Gastroesophageal sphincter (tissue), 4 donors: ENCODE data around the gene JPH4. TPM values are rescaled to one million over a fixed set of nuclear protein-coding genes. Genes with fewer than 3 reads are reported as not detected.

Experiments used
- ATAC-seq: fragments of 150-250 bp; one replicate; pipeline ENCODE4 v1.9.1; 2016; ENCODE audit warnings: mild to moderate bottlenecking, moderate library complexity
- H3K27ac ChIP-seq, 4 donors: fragments of 200-600 bp; sonication (generic) in 3 of 4; 1 replicate in 3 of 4; 2 replicates in 1 of 4; pipeline ENCODE4 v1.5.1; 2016 to 2019
- H3K27me3 ChIP-seq: fragments of 200-600 bp; sonication (generic); one replicate; pipeline ENCODE4 v1.5.1; 2019
- H3K36me3 ChIP-seq, 2 donors: fragments of 200-600 bp; sonication (generic); one replicate each; pipeline ENCODE4 v1.5.1; 2019; ENCODE audit warnings: control low read depth in 1 of 2
- H3K4me1 ChIP-seq, 3 donors: fragments of 200-600 bp; sonication (generic); 1 replicate in 2 of 3; 2 replicates in 1 of 3; pipeline ENCODE4 v1.5.1; 2016 to 2019; ENCODE audit warnings: control low read depth in 2 of 3
- H3K4me3 ChIP-seq, 2 donors: fragments of 200-600 bp; sonication (generic); one replicate each; pipeline ENCODE4 v1.5.1; 2019; ENCODE audit warnings: mild to moderate bottlenecking in 1 of 2, moderate library complexity in 1 of 2
- H3K9me3 ChIP-seq, 3 donors: fragments of 200-600 bp; sonication (generic); one replicate each; pipeline ENCODE4 v1.5.1; 2017 to 2019; ENCODE audit warnings: control low read depth in 2 of 3
- CTCF ChIP-seq, 4 experiments: fragments of 200-600 bp in 2 of 4; fragments of 450-650 bp in 2 of 4; sonication (generic) in 1 of 4; IDR thresholded peaks; one replicate each; pipeline ENCODE4 v1.5.1; 2017 to 2019; ENCODE audit warnings: antibody characterized with exemption in 4 of 4, mild to moderate bottlenecking in 2 of 4, moderate library complexity in 2 of 4
- EP300 ChIP-seq: sonication (generic); formaldehyde crosslinking; IDR thresholded peaks from one replicate; pipeline ENCODE4 v1.6.1; 2017; ENCODE audit warnings: antibody characterized with exemption, mild to moderate bottlenecking
- POLR2A ChIP-seq, 2 donors: fragments of 450-650 bp; IDR thresholded peaks; one replicate each; pipeline ENCODE4 v1.6.1; 2017; ENCODE audit warnings: antibody characterized with exemption in 2 of 2, mild to moderate bottlenecking in 2 of 2, moderate library complexity in 1 of 2
- POLR2AphosphoS5 ChIP-seq: sonication (generic); formaldehyde crosslinking; IDR thresholded peaks from one replicate; pipeline ENCODE4 v1.6.1; 2017; ENCODE audit warnings: antibody characterized with exemption
- WGBS, 2 donors: methylation state at CpG; one replicate each; pipeline ENCODE4 v1.1.5; 2018; ENCODE audit warnings: low coverage in 1 of 2; 5-methylcytosine and 5-hydroxymethylcytosine counted together
- total RNA-seq, 4 donors: library from RNA; depleted of rRNA; stranded (reverse); fragments of >200 nt; gene quantifications; one replicate each; pipeline ENCODE4 v1.1.0, GENCODE V29; 2016

The JPH4 gene
- total RNA-seq, 4 donors from 2014 or later, result 0.78 to 2.7 (median 1.5) TPM

- 28 to 41% methylated on average over 2 of the region's 2 CpGs for WGBS, 2 donors
- Histone ChIP-seq H3K4me3 (peak overlapping the region in 1 of 2 donors; percentile 88), H3K27me3 (no peaks in the 10 kb centered on the region), H3K4me1 (peaks cover 0 to 38% (median 18%) of the 10 kb centered on the region in 3 donors), H3K36me3 (peaks cover 0 to 47% of the 10 kb centered on the region in 2 donors), H3K27ac (peak overlapping the region in 1 of 4 donors; percentile 98), H3K9me3 (no peaks in the 10 kb centered on the region)
- no peak for TF ChIP-seq CTCF (IDR thresholded peaks at IDR 0.05)
- no peak for TF ChIP-seq POLR2A (IDR thresholded peaks at IDR 0.05)
- no peak for TF ChIP-seq EP300
- TF ChIP-seq POLR2AphosphoS5, result no peak
- no peak for ATAC-seq
Measured at GRCh38 chr14:23557521-23557920, 21.1 kb downstream of the JPH4 start.

- H3K27ac ChIP-seq, result peak overlapping the region; percentile 54 to 100 (median 96)
- peak overlapping the region; percentile 44 to 88 for H3K4me3 ChIP-seq
- no peaks in the 10 kb centered on the region for H3K27me3 ChIP-seq
- no peaks in the 10 kb centered on the region for H3K9me3 ChIP-seq
- H3K4me1 ChIP-seq, result peaks cover 0 to 41% (median 18%) of the 10 kb centered on the region in 3 donors
- ATAC-seq, result no peak
- TF ChIP-seq CTCF (IDR thresholded peaks at IDR 0.05) (no peak), POLR2A (IDR thresholded peaks at IDR 0.05) (no peak), POLR2AphosphoS5 (no peak), EP300 (no peak)
- 55 to 63% methylated on average over 2 to 5 of the region's 17 CpGs for WGBS, 2 donors
- peaks cover 0 to 41% of the 10 kb centered on the region in 2 donors for H3K36me3 ChIP-seq
Measured at GRCh38 chr14:23556700-23557440, 21.7 kb downstream of the JPH4 start.

- H3K4me3 ChIP-seq, result peak within 1 kb of the TSS; percentile 44 to 88
- WGBS, 2 donors, result 0% methylated on average over 1 of the region's 54 CpGs; no CpG with 5 or more reads in 1 of the 2 donors
- no peaks in the 10 kb centered on the region for H3K27me3 ChIP-seq
- no peaks in the 10 kb centered on the region for H3K9me3 ChIP-seq
- peaks cover 0 to 33% of the 10 kb centered on the region in 2 donors for H3K36me3 ChIP-seq
- ATAC-seq, result peak; percentile 95
- TF ChIP-seq POLR2AphosphoS5 (peak; percentile 58), CTCF (IDR thresholded peaks at IDR 0.05) (peak in 2 of 4 experiments; percentile 11 to 37), EP300 (no peak), POLR2A (IDR thresholded peaks at IDR 0.05) (peak; percentile 32 to 41)
- peaks cover 0 to 44% (median 18%) of the 10 kb centered on the region in 3 donors for H3K4me1 ChIP-seq
- H3K27ac ChIP-seq, result peak within 1 kb of the TSS; percentile 54 to 100 (median 96)
Measured at GRCh38 chr14:23555882-23556699, 22.5 kb downstream of the JPH4 start, which contains the start of gene THTPA. Gene THTPA, plus strand, starts transcription at chr14:23556271. Its CDS starts 487 bp downstream, at chr14:23556758.

- WGBS, 2 donors, result 0% methylated on average over 3 of the region's 14 CpGs
- H3K27me3 ChIP-seq, result no peaks in the 10 kb centered on the region
- peak overlapping the region; percentile 44 to 88 for H3K4me3 ChIP-seq
- H3K27ac ChIP-seq, result peak overlapping the region; percentile 54 to 100 (median 96)
- peaks cover 0 to 48% (median 18%) of the 10 kb centered on the region in 3 donors for H3K4me1 ChIP-seq
- no peak for TF ChIP-seq EP300
- no peak for TF ChIP-seq POLR2A (IDR thresholded peaks at IDR 0.05)
- no peak for TF ChIP-seq CTCF (IDR thresholded peaks at IDR 0.05)
- no peak for TF ChIP-seq POLR2AphosphoS5
- peak; percentile 3 for ATAC-seq
- H3K9me3 ChIP-seq, result no peaks in the 10 kb centered on the region
- H3K36me3 ChIP-seq, result peaks cover 0 to 30% of the 10 kb centered on the region in 2 donors
Measured at GRCh38 chr14:23555533-23555881, 23.1 kb downstream of the JPH4 start.
